Measurements from ENCODE around the gene CTU2.
"Not testable (repeated sequence)": the region's sequence is repeated elsewhere in the genome, so short reads cannot be mapped to it uniquely, and the experiment has no call there.

The CTU2 gene

GRCh38 chr16:88662222-88662842, 44.0 kb upstream of the CTU2 start:
- no peak for TF ChIP-seq CTCF (IDR thresholded peaks at IDR 0.05; ENCODE audit: unreplicated experiment in 3 of 3)
- H3K4me3 Mint-ChIP-seq, result peak overlapping the region; percentile 89 to 92 (median 89)
- no peaks in the 10 kb centered on the region for H3K9me3 Mint-ChIP-seq
- no peaks in the 10 kb centered on the region for H3K36me3 Mint-ChIP-seq (ENCODE audit: low read depth)
- no peaks in the 10 kb centered on the region for H3K27me3 Mint-ChIP-seq (ENCODE audit: low read depth)
- peaks cover 20% of the 10 kb centered on the region for H3K4me1 Mint-ChIP-seq
- H3K27ac Mint-ChIP-seq, result peak overlapping the region; percentile 4 to 78 (median 30)

GRCh38 chr16:88662843-88663606, 43.3 kb upstream of the CTU2 start, which contains the start of gene MVD:
TSS of gene MVD (minus strand) at chr16:88663091. CDS start at chr16:88663080, 11 bp downstream.
- H3K36me3 Mint-ChIP-seq (ENCODE audit: low read depth), result no peaks in the 10 kb centered on the region
- H3K4me3 Mint-ChIP-seq, result peak within 1 kb of the TSS; percentile 93 to 95 (median 94)
- H3K27ac Mint-ChIP-seq, result peak within 1 kb of the TSS; percentile 4 to 79 (median 78)
- no peaks in the 10 kb centered on the region for H3K27me3 Mint-ChIP-seq (ENCODE audit: low read depth)
- peaks cover 25% of the 10 kb centered on the region for H3K4me1 Mint-ChIP-seq
- H3K9me3 Mint-ChIP-seq, result no peaks in the 10 kb centered on the region
- no peak for TF ChIP-seq CTCF (IDR thresholded peaks at IDR 0.05; ENCODE audit: unreplicated experiment in 3 of 3)

- Mint-ChIP-seq H3K9me3 (no peaks in the 10 kb centered on the region), H3K4me1 (peaks cover 25% of the 10 kb centered on the region), H3K27ac (no peak overlapping the region), H3K27me3 (ENCODE audit: low read depth) (peaks cover 4% of the 10 kb centered on the region), H3K4me3 (peak overlapping the region; percentile 75 to 94 (median 89)), H3K36me3 (ENCODE audit: low read depth) (peaks cover 4% of the 10 kb centered on the region)
- TF ChIP-seq CTCF (IDR thresholded peaks at IDR 0.05; ENCODE audit: unreplicated experiment in 3 of 3), result no peak
Measured at GRCh38 chr16:88665148-88665547, 41.2 kb upstream of the CTU2 start.

- Mint-ChIP-seq H3K4me1 (peaks cover 25% of the 10 kb centered on the region), H3K27ac (no peak overlapping the region), H3K4me3 (peak overlapping the region; percentile 75 to 94 (median 89)), H3K9me3 (no peaks in the 10 kb centered on the region), H3K36me3 (ENCODE audit: low read depth) (peaks cover 4% of the 10 kb centered on the region), H3K27me3 (ENCODE audit: low read depth) (peaks cover 4% of the 10 kb centered on the region)
- TF ChIP-seq CTCF (IDR thresholded peaks at IDR 0.05; ENCODE audit: unreplicated experiment in 3 of 3), result no peak
Measured at GRCh38 chr16:88665570-88665969, 40.7 kb upstream of the CTU2 start.

- TF ChIP-seq CTCF (IDR thresholded peaks at IDR 0.05; ENCODE audit: unreplicated experiment in 3 of 3), result no peak
- Mint-ChIP-seq H3K27me3 (ENCODE audit: low read depth) (peaks cover 4% of the 10 kb centered on the region), H3K4me3 (peak overlapping the region in 1 of 3 experiments; percentile 16), H3K27ac (no peak overlapping the region), H3K36me3 (ENCODE audit: low read depth) (peaks cover 4% of the 10 kb centered on the region), H3K9me3 (no peaks in the 10 kb centered on the region), H3K4me1 (peaks cover 15% of the 10 kb centered on the region)
Measured at GRCh38 chr16:88667461-88667860, 38.8 kb upstream of the CTU2 start.

- H3K27ac Mint-ChIP-seq; H3K9me3 Mint-ChIP-seq; H3K27me3 Mint-ChIP-seq (ENCODE audit: low read depth); H3K36me3 Mint-ChIP-seq (ENCODE audit: low read depth); H3K4me3 Mint-ChIP-seq: not testable (repeated sequence)
- H3K4me1 Mint-ChIP-seq, result peaks cover 23% of the 10 kb centered on the region
Measured at GRCh38 chr16:88669493-88669892, 36.8 kb upstream of the CTU2 start.

Data from nephron (organoid).